GM21515 (cell line): ENCODE results near the gene ZFYVE21.
A peak's percentile ranks its signal among the peaks of the same experiment; 100 is the strongest.
"Not testable (repeated sequence)": the region's sequence is repeated elsewhere in the genome, so short reads cannot be mapped to it uniquely, and the experiment has no call there.

Experiments
- ATAC-seq: cut with Tn5 transposase; IDR thresholded peaks from one replicate; pipeline ENCODE4 v1.9.1; 2021; ENCODE audit not compliant: unreplicated experiment

The ZFYVE21 gene

GRCh38 chr14:103758059-103758776 lies 42.6 kb downstream of the ZFYVE21 start:
- ATAC-seq: no peak

DNA sequence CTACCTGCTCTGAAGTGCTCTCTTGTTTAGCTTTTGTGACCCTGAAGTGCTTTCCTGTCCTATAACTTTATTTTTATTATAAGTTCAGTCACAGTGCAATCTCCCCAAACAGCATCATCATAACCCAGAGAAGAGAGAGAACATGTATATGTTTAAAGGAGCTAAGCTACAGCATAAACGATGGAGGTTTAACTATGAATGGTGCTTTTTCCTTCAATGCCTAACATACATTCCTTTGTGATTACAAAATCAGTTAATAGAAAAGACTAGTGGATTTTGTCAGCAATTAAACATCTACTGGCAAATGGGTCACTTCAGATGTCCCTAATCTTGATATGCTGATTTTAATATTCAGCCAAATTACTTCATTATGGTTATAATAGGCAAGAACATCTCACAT lies 46.4 kb downstream of the ZFYVE21 start:
- ATAC-seq: no peak

GRCh38 chr14:103762541-103762940 lies 46.9 kb downstream of the ZFYVE21 start:
- no peak for ATAC-seq

DNA sequence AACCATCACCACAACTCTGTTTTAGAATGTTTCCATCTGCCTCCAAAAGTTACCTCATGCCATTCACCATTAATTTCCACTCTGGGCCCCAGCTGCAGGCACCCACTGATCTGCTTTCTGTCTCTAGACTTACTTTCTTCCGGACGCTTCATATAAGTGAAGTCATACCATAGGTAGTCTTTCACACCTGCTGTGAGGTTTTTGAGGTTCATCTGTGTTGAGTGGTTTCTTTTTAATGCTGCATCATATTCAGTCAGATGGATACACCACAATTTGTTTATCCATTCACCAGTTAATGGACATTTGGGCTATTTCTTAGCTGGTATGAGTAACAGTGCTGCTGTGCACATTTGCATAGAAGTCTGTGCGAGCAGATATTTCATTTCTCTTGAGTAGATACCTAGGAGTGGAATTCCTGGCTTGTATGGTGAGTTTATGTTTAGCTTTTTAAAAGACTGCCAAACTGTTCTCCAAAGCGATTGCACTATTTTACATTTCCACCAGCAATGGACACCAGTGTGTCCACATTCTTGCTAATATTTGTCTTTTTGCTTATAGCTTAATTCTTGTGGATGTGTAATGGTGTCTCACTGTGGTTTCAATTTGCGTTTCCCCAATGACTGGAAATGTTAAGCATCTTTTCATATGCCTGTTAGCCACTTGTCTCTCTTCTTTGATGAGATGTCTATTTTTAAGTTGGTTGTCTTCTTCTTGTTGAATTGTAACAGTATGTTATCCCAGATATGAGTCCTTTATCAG lies 48.3 kb downstream of the ZFYVE21 start:
- ATAC-seq: peak; percentile 87

DNA sequence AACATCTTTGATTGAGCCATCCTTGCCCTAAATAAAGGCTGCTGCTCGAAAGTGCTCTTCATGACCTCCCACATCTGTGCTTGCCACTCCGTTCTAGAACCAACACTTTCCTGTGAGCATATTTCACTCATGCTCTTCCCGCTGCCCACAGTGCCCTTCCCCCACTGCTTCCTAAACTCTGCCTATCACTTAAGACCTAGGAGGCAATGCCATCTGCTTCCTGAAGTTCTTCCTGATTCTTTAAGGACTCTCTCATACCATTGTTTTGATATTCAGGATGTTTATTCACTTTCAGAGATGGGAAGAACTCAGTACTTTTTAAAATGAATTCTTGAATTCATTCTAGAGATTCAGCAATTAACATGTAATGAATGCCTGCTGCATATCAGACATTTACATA lies 49.9 kb downstream of the ZFYVE21 start:
- ATAC-seq: no peak

DNA sequence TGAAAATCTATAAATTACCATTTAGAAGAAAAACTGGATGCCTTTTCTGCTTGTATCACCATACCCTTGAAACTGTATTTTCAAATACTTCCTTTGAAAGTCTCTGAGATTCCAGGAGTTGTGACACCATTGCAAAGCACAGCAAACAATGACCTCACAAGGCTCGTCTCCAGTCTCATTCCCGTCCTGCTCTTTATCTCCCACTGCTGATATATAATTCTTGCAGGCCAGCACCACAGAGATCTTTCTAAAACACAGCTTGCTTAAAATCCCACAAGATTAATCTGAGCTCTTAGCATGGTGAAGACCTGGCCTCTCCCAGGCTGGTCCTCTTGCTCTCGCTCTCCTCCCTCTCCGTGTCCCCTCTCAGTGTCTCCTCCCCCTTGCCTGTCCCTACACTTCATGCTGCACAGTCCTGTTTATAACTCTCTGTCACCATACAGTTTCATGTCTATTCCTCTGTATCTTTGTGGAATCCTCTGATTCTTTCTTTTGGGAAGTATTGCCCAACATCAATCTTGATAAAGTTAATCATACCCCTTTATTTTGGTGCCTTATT lies 51.8 kb downstream of the ZFYVE21 start:
- ATAC-seq: no peak

- no peak for ATAC-seq
Observed at GRCh38 chr14:103770500-103770899, 54.9 kb downstream of the ZFYVE21 start.

DNA sequence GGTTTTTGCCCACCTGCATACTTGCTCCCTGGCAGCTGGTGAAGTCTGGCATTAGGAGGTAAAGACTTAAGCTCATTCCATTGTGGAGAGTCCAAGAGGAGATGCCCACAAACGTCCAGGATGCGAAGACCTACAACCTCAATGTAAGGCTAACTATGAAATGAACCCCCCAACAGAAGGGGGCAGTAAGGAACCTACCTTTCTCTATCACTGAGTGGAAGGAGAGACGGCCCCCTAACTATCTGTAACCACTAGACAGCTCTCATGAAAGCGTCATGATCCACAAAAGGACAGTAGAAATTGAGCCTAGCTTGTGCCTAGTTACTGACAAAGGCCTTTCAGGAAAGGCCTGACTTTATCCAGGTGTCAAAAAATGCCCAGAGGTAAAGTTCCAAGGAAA lies 55.3 kb downstream of the ZFYVE21 start:
- no peak for ATAC-seq

DNA sequence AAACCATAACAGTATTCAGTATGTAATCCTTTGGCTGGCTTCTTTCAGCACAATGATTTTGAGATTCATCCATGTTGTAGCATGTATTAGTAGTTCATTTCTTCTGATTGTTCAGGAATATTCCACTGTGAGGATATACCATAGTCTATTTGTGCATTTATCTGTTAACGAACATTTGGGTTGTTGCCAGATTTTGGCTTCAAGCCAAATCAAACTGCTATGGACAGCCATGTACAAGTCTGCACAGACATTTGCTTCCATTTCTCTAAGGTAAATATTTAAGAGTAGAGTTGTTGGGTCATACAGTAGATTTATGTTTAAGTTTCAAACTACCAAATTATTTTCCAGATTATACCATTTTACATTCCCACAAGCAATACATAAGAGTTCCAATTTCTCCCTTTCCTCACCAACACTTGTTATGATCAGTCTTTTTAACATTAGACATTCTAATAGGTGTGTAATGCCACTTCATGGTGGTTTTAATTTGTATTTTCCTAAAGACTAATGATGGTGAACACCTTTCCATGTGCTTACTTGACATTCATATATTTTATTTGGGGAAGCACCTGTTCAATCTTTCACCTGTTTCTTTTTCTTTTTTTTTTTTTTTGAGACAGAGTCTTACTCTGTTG lies 56.6 kb downstream of the ZFYVE21 start:
- ATAC-seq: no peak

DNA sequence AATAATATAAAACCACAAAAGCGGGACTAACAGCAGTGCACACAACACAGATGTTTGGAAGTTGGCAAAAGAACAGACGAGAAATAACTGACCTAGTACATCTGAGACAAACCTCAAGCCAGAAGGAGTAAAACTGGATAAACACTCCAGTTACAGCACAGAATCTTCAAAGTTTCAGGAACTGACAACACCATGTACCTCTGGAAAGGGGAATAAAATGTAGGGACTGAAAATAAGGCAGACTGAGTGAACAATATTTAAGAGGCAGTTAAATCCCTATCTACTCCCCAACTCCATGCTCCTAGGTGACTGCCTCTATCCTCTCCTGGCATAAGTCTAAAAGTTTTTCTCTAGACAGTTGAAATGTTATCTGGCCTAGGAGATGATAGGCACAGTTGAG lies 57.9 kb downstream of the ZFYVE21 start:
- no peak for ATAC-seq

GRCh38 chr14:103775506-103775905 lies 59.9 kb downstream of the ZFYVE21 start:
- ATAC-seq: no peak

GRCh38 chr14:103776319-103776718 lies 60.7 kb downstream of the ZFYVE21 start:
- ATAC-seq: not testable (repeated sequence)

DNA sequence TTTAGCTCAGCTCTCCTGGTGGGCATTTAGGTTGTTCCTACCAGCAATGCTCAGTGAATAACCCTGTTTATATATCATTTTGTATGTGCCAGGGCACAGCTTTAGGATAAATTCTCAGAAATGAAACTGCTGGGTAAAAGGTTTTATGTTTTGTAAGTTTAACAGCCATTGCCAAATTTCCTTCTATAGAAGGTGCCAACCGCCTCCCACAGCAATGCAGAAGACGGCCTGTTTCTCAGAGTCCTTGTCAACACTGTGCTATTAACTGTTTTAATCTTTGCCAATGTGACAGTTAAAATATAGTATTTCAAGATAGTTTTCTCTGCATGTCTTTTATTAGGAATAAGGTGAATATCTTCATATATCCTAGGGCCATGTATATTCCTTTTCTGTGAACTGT lies 66.8 kb downstream of the ZFYVE21 start:
- no peak for ATAC-seq
